ENCODE measurements around the gene PARP14.

DNA sequence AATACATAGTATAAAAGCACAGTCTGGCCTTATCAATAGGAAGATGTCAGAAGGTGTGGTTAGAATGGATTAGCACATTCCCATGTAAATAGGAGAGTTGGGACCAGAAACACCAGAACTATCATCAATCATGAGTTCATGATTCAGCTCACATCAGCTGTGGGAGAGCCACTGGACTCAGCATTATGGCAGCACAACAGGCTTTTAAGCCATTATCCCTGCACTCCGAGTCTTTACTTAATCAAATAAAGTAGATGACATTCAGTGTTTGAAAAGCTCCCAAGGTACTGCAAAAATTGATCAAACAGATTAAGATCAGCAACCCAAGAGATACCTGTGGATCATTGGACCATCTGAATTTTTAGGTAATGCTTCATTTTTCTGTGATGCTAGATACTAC, 24.7 kb downstream of the PARP14 start:
- TF ChIP-seq POLR2A (IDR thresholded peaks at IDR 0.05) (no peak), CTCF (IDR thresholded peaks at IDR 0.05) (no peak)

Data from Peyer's patch (tissue), 4 donors.